Fibroblast of skin of right quadriceps (primary cell): ENCODE data around the gene ABI3BP.
"Not testable (repeated sequence)": the region's sequence is repeated elsewhere in the genome, so short reads cannot be mapped to it uniquely, and the experiment has no call there.

Source experiments
- DNase-seq: peaks from one replicate; pipeline ENCODE4 v3.0.0-alpha.2; 2013

ABI3BP gene, protein sequence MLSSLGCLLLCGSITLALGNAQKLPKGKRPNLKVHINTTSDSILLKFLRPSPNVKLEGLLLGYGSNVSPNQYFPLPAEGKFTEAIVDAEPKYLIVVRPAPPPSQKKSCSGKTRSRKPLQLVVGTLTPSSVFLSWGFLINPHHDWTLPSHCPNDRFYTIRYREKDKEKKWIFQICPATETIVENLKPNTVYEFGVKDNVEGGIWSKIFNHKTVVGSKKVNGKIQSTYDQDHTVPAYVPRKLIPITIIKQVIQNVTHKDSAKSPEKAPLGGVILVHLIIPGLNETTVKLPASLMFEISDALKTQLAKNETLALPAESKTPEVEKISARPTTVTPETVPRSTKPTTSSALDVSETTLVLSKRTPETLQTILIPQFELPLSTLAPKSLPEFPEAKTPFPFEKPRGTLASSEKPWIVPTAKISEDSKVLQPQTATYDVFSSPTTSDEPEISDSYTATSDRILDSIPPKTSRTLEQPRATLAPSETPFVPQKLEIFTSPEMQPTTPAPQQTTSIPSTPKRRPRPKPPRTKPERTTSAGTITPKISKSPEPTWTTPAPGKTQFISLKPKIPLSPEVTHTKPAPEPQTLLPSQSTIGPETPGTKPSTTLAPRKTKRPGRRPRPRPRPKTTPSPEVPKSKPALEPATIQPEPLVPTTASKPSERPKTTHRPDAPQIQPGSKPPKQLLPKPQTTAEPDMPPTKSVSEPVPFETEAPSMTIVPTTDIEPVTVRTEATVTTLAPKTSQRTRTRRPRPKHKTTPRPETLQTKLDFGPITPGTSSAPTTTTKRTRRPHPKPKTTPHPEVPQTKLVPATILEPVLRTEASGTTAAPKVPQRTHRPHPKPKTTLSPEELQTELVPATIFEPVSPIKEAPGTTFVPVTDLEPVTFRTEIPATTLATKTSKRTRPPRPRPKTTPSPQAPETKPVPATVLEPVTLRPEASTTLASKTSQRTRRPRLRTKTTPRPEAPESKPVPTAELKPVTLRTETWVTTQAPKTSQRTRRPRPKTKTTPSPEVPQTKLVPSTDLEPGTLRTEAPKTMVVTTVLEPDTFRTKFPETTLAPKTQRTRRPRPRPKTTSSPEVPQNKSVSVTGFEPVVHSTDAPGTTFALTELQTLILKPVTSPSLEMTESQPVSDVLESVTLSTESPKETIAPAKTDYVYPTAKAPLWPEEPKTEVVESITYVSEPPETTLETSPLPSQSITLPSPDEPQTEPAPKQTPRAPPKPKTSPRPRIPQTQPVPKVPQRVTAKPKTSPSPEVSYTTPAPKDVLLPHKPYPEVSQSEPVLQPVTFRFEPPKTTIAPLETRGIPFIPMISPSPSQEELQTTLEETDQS (N-terminal part only)

DNA sequence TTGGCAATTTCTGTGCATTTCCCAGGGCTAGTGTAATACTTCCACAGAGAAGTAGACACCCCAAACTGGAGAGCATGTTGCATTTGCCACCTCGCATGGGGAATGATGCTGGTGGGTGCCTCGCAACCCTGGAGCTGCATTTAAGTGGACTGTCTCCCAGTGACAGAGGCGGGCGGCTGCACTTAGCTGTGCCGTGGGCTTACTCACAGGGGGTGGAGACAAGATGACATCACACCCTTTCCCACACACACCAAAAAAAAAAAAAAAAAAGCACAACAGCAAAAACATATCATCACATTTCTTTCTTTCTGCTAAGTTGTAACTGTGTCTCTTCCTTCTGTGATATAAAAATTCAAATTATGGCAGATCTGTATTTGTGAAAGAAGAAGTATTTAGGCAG, at the start of gene ABI3BP:
TSS of gene ABI3BP (minus strand) at position 113 of the 400 bp plus-strand sequence. CDS start at position 76, 37 bp downstream.
- DNase-seq, result peak; percentile 84

DNA sequence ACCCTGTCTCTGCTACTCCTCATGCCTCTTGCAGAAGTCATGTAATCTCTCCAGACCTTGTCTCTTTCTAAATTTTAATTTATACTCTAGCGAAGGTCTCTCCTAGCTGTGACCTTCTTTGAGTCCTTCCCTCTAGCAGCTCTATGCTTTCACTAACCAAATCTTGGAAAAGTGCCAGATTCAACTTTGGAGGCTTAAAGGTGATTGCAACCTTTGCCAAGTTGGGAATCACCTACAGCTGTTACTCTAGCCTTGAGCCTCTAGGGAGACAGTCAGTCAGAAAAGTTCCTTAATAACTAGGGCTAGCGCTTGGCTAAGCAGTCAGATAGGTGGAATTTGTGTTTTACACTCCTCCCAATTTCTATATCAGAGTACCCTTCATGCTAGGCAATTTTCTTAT, 46.1 kb upstream of the ABI3BP start:
- peak; percentile 28 for DNase-seq

DNA sequence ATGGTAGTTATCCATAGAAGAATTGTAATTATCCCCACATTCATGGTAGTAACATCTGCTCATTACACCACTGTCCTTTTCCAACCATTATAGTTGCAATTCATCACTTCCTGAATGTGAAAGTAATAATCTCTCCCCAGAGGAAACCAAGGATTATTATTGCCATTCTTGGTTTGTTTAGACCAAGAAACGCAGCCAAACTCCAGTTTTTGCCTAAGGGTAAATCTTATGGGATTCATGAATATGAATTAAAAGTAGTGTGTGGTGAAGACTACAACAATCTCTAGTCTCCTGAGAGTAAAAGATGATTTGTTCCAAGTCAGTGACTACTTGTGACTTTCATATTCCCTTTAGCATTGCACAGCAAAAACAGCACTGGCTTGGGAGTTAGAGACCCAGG, 45.7 kb upstream of the ABI3BP start:
- DNase-seq, result peak; percentile 81

DNA sequence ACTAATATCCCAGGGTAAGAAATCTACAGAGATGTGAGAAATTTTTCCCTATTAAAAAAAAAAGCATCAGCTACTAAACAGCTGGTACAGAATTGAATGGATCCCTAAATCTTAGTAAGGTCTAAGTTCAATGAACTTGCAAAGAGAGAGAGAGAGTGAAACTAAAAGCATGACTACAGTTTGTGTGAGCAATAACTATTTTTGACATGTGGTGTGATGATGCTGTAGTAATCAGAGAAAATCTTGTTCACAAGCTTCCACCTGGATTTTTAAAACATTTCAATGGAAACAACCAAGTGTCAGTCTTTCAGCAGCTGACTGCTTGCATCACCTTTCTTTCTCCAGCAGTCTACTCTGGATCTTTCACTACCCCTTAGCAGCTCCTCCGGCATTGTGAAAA, 45.2 kb upstream of the ABI3BP start:
- peak; percentile 23 for DNase-seq

DNA sequence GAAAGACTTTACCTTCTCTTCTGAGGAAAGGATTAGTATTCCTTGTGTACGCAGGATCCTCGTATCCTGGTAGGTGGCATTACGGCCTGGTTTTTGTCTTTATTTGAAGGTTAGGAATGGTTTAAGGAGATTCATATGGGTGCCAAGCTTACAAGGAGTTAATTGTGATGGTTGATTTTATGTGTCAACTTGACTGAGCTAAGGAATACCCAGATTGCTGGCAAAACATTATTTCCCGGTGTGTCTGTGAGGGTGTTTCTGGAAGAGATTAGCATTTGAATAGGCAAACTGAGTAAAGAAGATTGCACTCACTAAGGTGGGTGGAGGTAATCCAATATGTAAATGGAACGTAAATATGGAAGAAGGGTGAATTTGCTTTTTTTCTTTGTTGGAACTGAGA, 44.4 kb upstream of the ABI3BP start:
- DNase-seq, result no peak

DNA sequence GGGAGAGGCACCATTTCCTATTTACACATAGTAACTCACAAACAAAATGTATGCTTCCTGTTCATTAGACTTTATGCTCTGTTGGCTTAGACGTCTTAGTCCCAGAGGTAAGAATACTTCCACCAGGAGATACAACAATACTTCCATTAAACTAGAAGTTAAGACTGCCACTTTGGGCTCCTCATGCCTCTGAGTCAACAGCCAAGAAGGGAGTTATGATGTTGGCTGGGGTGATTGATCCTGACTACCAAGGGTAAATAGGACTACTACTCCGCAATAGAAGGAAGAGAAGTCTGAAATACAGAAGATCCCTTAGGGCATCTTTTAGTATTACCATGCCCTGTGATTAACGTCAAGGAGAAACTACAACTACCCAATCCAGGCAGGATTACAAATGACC, 43.5 kb upstream of the ABI3BP start:
- no peak for DNase-seq

DNA sequence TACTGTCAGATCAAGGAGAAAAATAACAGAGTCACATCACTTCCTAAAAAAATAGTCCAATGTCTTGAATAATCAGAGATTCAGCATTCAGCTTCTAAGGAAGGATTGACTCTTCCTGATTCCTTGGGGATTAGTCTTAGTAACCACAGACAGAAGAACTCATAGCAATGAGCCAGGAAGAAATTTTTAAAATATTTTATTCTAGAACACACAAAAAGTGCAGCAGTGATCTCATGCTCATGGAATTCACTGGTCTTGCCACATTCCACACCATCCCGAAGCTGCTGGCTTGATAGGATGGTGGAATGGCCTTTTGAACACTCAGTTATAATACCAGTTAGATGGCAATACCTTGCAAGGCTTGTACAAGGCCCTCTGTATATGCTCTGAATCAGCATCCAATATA, 43.0 kb upstream of the ABI3BP start:
- peak; percentile 99 for DNase-seq

DNA sequence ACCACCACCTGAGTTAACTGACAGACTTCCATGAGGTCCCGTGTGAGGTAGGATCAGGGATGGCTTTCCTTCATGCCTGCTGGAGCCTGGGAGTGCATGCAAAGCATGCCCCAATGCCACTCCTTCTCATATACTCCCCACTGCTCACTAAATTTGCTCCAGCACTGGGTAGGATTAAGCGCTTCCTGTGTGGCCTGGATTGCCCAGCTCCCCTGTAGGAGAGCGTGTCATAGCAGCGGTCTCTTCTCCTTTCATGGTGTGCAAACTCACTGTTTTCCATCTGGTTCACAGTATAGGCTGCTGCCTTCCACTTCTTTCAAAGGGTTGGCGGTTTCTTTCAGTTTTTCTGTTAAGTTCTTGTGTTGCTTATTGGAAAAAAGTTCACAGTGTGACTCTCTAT, 34.1 kb upstream of the ABI3BP start:
- peak; percentile 37 for DNase-seq

DNA sequence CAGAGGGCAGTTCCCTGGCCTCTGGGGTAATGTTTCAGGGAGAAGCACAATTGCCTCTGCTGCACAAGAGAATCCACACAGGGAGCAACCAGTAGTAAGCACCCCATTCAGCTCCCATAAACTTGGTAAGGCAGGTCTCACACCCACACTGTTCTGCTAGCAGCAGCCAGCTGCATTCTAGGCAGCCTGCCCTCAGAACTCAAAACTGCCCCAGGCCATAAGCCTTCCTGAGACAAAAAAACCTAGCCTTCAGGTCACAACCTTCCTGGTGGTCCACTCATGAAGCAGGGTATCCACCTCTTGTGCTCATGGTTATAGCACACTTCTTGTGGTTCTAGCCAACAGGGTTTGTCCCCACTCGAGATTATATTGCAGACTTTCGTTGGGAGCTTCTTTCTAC, 33.7 kb upstream of the ABI3BP start:
- no peak for DNase-seq

DNA sequence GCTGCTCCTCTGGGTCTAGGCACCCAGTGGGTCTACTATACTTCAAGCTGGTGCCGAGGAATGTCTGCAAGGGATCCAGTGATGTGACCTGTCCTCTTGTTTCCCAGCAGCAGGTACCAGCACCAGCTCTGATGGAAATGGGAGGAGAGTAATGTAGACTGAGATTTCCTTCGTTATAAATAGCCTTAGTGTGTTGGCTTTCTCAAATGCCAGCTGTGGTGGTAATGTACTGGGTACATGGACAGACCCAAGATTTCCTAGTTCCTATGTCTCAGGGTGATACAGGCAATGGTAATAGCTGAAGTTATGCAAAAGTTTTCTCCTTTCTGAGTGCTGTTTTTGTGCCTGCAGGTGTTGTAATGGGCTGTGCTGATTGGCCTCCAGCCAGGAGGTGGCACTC, 33.0 kb upstream of the ABI3BP start:
- DNase-seq, result no peak

DNA sequence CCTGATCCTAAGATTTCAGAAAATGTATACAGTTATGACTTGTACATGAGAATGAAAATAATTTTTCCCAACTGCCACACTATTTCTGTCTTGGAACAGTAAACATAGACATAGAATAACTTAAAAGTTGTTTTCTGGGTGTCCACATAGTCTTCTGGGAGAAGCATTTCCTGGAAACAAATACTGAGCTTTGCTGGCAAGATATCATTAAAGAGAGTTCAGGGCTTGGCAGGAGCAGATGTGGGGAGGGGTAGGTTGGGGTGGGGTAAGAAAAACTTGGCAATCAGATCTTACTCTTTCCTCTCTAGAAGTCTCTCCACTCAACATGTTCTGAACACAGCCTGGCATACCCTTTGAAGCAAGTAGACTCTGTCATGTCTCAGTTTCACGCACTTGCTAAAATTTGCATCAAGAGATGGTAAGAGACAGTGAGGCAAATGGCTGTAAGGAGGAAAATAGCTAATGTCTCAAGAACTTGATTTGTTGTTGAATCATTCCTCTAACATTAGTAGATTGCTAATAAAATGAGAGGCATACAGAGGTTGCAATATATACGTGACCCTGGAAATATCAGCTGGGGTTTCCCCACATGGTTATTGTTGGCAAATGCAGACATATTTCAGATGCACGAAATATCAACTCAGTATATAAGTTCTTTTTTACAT, 27.3 kb upstream of the ABI3BP start:
- DNase-seq, result peak; percentile 57

DNA sequence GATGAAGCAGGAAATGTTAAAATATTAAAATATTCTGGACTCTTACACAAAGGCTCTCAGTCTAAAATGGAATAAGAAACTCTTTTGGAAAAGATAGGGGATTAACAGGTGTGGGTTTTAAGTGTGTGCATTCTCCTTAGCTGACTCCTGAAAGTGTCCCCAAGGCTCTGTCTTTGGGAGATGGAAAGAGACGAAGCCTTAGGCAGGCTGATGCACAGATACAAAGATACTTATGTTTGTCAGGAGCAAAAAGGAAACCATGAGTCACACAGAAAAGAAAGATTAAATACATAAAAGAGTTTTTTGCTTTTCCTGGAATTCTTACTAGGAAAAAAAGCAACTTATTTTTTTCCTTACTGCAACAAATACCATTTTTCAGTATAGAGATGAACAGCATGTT, 23.8 kb upstream of the ABI3BP start:
- DNase-seq, result peak; percentile 45

DNA sequence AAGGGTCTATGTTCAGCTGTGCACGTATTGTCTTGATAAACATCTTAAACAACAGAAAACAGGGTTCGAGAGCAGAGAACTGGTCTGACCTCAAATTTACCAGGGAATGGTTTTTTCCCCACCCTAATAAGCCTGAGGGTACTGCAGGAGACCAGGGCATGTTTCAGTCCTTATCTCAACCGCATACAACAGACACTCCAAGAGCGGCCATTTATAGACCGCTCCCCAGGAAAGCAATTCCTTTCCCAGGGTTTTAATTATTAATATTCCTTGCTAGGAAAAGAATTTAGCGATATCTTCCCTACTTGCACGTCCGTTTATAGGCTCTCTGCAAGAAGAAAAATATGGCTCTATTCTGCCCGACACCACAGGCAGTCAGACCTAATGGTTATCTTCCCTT, 19.1 kb upstream of the ABI3BP start:
- DNase-seq, result not testable (repeated sequence)

DNA sequence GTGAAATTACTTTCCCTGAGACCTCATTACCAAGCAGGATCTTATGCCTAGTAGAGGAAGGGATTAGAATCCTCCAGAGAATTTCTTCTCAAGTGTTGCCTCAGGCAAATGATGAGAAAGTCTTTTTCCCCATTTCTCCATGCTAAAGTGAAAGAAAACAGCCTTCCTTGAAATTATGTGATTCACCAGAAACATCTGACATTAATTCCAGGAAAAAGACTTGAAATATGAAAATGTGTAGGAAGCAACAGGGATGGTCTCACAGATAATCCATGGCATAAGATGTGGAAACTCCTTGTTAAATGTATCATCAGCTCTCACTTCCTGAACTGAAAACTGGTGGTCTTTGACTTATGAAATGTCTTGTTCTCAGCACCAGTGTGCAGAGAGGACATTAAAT, 17.9 kb upstream of the ABI3BP start:
- peak; percentile 83 for DNase-seq

DNA sequence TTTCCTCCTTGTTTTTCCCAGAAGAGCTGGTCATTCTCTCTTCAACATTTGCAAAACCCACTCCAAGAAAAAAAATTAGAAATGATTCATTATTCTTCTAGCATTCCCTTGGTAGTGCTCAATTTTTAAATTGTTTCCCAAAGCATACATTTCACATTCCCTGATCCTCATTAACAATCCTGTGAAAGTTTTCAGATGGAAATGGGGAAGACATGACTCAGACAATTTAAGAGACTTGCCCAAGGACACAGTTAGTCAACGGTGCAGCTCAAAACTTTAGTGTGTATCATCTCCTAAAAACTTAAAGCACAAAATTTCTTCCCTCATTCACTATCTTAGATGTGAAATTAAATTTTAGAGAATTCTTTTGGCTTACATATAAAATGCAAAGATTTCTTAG, 17.1 kb upstream of the ABI3BP start:
- peak; percentile 95 for DNase-seq

DNA sequence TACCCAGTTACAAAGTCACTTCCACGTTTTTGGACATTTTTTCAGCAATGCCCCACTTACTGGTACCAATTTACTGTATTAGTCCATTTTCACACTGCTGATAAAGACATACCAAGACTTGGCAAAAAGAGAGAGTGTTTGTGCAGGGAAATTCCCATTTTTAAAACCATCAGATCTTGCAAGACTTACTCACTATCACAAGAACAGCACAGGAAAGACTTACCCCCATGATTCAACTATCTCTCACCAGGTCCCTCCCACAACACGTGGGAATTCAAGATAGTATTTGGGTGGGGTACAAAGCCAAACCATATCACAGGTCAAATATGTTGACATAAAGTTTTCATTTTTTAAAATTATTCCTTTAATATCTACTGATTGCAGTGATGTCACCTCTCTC, 16.2 kb upstream of the ABI3BP start:
- peak; percentile 21 for DNase-seq

DNA sequence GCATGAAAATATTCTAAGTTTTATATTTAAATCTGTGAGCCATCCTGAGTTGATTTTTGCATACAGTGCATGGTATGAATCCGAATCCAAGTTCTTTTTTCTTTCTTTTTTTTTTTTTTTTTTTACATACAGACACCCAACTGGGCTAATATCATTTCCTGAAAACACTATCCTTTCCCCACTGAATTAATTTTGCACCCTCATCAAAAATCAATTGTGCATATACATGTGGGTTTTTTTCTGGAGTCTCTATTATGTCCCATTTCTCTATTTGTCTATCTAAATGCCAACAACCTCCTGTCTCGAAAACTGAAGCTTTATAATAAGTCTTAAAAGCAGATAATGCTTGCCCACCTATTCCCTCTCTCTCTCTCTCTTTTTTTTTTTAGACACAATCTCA, 5.9 kb upstream of the ABI3BP start:
- DNase-seq, result no peak

DNA sequence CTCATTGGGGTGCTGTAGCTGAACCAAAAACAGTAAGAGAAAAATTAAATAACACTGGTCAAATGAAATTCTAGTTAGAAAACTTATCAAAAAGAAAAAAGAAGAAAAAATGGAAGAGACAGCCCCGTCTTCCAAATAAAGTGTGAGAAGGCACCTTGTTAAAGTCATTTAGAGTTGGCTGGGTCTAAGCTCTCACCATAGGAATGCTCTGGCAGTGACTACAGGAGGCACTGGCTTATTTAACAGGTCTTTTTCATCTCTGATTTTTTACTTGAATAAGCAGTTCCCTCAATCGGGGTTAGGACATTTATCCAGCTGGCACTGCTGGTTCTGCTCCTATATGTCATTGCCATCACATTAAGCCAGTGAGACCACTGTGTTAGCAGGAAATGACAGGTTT, 1.6 kb upstream of the ABI3BP start:
- DNase-seq, result no peak

DNA sequence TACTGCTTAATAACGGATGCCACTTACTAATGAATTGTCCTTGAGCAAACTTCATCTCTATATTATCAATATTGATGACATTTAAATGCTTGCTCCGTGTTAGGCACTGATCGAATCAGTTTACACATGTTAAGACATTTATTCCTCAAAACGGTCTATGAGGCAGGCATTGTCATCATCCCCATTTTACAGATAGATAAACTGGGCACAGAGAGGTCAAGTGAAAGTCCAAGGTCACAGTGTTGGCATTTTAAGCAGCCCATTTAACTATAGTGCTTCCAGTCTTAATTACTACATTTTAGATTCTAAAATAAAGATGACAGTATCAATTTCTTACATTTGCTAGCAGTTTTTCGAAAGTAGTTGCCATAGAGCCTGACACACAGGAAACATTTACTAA, 966 bp upstream of the ABI3BP start:
- no peak for DNase-seq

DNA sequence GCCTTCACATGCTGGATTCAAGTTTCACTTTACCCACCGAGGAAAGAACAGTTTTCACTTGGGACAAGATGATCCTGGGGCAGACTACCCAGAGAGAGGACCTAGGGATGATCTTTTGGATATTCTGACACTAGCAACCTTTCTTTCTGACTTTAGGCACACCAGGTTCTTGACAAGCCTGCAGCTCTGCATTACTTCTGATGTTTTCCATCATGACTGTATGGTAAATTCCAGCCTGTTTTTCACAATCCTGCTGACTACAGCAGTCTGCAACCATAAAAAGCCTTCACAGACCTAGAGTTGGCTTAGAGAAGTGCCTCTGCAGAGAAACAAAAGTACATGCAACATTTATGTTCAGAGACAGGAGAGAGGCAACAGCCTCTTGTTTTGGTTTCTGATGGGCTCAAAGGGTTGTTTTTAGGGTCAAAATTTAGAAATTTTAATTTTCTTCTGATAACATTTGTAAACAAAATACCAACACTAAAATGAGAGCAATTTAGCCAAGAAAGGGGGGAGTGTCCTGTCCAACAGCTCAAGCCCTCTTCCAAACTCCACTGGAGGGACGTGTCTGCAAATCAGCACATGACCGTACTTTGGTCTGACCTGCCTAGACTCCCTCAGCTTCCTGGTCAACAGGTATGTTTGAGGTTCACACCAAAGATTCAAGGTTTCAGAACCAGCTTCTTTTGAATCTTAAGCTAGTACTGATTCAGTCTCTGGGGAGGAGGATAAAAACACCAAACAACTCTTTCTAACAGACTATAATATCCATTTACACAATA, 799 bp downstream of the ABI3BP start:
- DNase-seq, result peak; percentile 65

DNA sequence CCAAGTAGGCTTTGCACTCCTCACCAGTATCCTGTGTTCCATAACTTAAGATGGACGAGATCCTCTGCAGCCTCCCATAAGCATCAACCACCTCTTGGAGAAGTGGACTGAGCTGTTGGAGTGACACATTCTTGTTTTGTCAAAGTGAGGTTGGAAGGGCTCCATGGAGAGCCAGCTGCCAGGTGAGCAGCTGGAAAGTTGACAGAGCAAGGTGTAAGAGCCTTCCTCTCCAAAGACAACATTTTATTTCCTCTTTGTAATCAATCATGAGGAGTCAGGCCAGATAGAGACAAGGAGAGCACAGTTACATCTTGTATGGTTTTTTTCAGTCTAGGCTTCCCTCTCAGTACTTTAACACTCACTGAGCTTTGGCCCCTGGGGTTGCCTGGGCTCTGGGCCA, 5.1 kb downstream of the ABI3BP start:
- no peak for DNase-seq

DNA sequence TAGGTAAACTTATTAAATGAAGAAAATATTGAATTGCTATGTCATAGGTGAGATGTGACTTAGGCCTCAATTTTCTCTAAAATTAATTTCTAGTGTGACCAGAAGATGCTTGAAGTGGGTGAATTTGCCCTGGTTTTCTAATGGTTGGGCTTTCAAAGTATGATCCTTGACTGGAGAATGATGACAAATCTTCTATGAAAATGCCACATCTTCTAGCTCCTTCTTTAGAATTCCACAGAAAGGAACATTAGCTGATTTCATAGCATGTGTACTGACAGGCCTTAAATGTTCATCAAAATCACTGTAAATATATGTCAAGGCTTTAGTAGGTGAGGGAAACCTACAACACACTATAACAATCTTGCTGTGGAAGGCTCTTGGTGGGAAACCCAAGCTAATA, 8.9 kb downstream of the ABI3BP start:
- DNase-seq, result peak; percentile 26
